Esophagus (tissue), 2 donors: ENCODE data around the gene LRMDA. TPM values are rescaled to one million over a fixed set of nuclear protein-coding genes. Genes with fewer than 3 reads are reported as not detected.

Experiments
- H3K27ac ChIP-seq, 2 donors: one replicate each; pipeline ENCODE4 v1.5.1; 2013; ENCODE audit warnings: low read depth in 2 of 2, mild to moderate bottlenecking in 2 of 2, inconsistent platforms in 1 of 2, low read length in 1 of 2, moderate library complexity in 1 of 2
- H3K27me3 ChIP-seq, 2 donors: one replicate each; pipeline ENCODE4 v1.6.1; 2013; ENCODE audit warnings: low read length in 2 of 2, control low read depth in 1 of 2, mild to moderate bottlenecking in 1 of 2; ENCODE audit not compliant: insufficient read depth in 2 of 2, control insufficient read depth in 1 of 2
- H3K36me3 ChIP-seq, 2 donors: one replicate each; pipeline ENCODE4 v1.6.1; 2013; ENCODE audit warnings: low read length in 1 of 2; ENCODE audit not compliant: control insufficient read depth in 2 of 2, insufficient read depth in 2 of 2
- H3K4me1 ChIP-seq, 2 donors: one replicate each; pipeline ENCODE4 v1.6.1; 2013; ENCODE audit warnings: low read length in 1 of 2; ENCODE audit not compliant: control insufficient read depth in 2 of 2, insufficient read depth in 2 of 2
- H3K4me3 ChIP-seq, 2 donors: one replicate each; pipeline ENCODE4 v1.5.1; 2013; ENCODE audit warnings: low read length in 2 of 2, mild to moderate bottlenecking in 2 of 2, low read depth in 1 of 2, moderate library complexity in 1 of 2
- H3K9me3 ChIP-seq, 2 donors: one replicate each; pipeline ENCODE4 v1.6.1; 2013; ENCODE audit warnings: mild to moderate bottlenecking in 2 of 2, low read depth in 1 of 2, low read length in 1 of 2, moderate library complexity in 1 of 2; ENCODE audit not compliant: control insufficient read depth in 2 of 2, insufficient read depth in 1 of 2
- WGBS, 2 donors: extraction: QIAGEN DNeasy Blood & Tissue Kit; methylation state at CpG; one replicate each; pipeline ENCODE4 v1.1.7; 2013; 5-methylcytosine and 5-hydroxymethylcytosine counted together
- polyA plus RNA-seq, 2 donors: library from polyadenylated mRNA; stranded (reverse); fragments of 200-250 nt; gene quantifications; one replicate each; pipeline ENCODE4 v1.2.3, GENCODE V29; 2013
- donor health status: healthy with polysubstance abuse.
- donor health status: Bipolar disorder and iron deficiency.

The LRMDA gene
- polyA plus RNA-seq, 2 donors: 1.8 to 4.0 TPM

- H3K4me1 ChIP-seq: peaks cover 0 to 3% of the 10 kb centered on the region in 2 donors
- 83 to 87% methylated on average over 4 of the region's 4 CpGs for WGBS, 2 donors
- H3K9me3 ChIP-seq: no peaks in the 10 kb centered on the region
- no peak overlapping the region for H3K27ac ChIP-seq
- H3K36me3 ChIP-seq: no peaks in the 10 kb centered on the region
- H3K27me3 ChIP-seq: no peaks in the 10 kb centered on the region
- H3K4me3 ChIP-seq: no peak overlapping the region
Observed at GRCh38 chr10:76399226-76399625, 967.8 kb downstream of the LRMDA start.

GRCh38 chr10:76401006-76401405, 969.6 kb downstream of the LRMDA start:
- Histone ChIP-seq H3K4me1 (peaks cover 0 to 3% of the 10 kb centered on the region in 2 donors), H3K27ac (no peak overlapping the region), H3K9me3 (no peaks in the 10 kb centered on the region), H3K36me3 (no peaks in the 10 kb centered on the region), H3K27me3 (no peaks in the 10 kb centered on the region), H3K4me3 (no peak overlapping the region)
- WGBS, 2 donors: 87 to 88% methylated on average over 3 of the region's 3 CpGs

DNA sequence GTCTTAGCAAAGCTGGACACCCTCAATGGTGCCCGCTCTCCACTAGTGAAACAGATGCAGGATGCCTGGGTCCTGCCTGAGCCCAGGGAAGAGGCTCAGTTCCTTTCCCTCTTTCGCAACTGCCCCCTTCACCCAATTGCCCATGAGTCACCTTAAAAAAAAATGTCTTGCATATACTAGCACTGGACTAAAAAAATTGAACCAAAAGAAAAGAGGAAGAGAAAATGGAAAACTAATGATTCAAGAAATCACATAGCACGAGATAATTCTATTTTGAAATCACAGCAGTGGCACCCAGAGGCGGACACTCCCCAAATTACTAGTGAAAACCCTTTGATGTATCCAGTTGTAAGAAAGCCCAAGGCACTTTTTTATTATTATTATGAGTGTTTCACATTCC, 972.5 kb downstream of the LRMDA start:
- H3K27ac ChIP-seq: no peak overlapping the region
- H3K27me3 ChIP-seq: no peaks in the 10 kb centered on the region
- no peak overlapping the region for H3K4me3 ChIP-seq
- no peaks in the 10 kb centered on the region for H3K9me3 ChIP-seq
- 75 to 90% methylated on average over 4 of the region's 4 CpGs for WGBS, 2 donors
- H3K4me1 ChIP-seq: no peaks in the 10 kb centered on the region
- H3K36me3 ChIP-seq: no peaks in the 10 kb centered on the region

GRCh38 chr10:76404531-76404930, 973.1 kb downstream of the LRMDA start:
- no peak overlapping the region for H3K4me3 ChIP-seq
- no peak overlapping the region for H3K27ac ChIP-seq
- H3K36me3 ChIP-seq: no peaks in the 10 kb centered on the region
- no peaks in the 10 kb centered on the region for H3K27me3 ChIP-seq
- no peaks in the 10 kb centered on the region for H3K4me1 ChIP-seq
- H3K9me3 ChIP-seq: no peaks in the 10 kb centered on the region
- WGBS, 2 donors: 86 to 92% methylated on average over 4 of the region's 4 CpGs

GRCh38 chr10:76405922-76406321, 974.5 kb downstream of the LRMDA start:
- H3K27ac ChIP-seq: no peak overlapping the region
- H3K4me1 ChIP-seq: no peaks in the 10 kb centered on the region
- no peak overlapping the region for H3K4me3 ChIP-seq
- no peaks in the 10 kb centered on the region for H3K36me3 ChIP-seq
- H3K27me3 ChIP-seq: no peaks in the 10 kb centered on the region
- WGBS, 2 donors: 89 to 92% methylated on average over 6 of the region's 6 CpGs
- no peaks in the 10 kb centered on the region for H3K9me3 ChIP-seq

DNA sequence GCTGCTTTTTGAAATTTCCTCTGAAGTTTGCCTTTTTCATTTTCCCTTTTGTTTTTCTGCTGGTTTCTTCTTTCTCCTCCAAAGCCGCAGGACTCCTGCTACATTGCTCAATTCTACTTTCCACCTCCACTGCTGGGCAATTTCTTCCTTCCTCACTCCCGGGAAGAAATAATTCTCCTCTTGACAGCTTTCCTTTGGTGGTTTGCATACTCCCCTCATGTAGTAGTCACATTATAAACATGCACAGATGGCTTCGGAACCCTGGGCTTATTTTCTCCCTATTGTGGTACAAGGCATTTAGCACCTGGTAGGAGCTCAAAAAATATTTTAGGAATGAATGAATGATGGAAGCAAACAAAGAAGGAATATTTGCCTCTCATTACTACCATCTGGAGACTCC, 977.2 kb downstream of the LRMDA start:
- Histone ChIP-seq H3K27ac (no peak overlapping the region), H3K4me3 (no peak overlapping the region), H3K4me1 (peaks cover 0 to 2% of the 10 kb centered on the region in 2 donors), H3K9me3 (no peaks in the 10 kb centered on the region), H3K27me3 (no peaks in the 10 kb centered on the region), H3K36me3 (no peaks in the 10 kb centered on the region)
- WGBS, 2 donors: 74 to 82% methylated on average over 3 of the region's 3 CpGs

DNA sequence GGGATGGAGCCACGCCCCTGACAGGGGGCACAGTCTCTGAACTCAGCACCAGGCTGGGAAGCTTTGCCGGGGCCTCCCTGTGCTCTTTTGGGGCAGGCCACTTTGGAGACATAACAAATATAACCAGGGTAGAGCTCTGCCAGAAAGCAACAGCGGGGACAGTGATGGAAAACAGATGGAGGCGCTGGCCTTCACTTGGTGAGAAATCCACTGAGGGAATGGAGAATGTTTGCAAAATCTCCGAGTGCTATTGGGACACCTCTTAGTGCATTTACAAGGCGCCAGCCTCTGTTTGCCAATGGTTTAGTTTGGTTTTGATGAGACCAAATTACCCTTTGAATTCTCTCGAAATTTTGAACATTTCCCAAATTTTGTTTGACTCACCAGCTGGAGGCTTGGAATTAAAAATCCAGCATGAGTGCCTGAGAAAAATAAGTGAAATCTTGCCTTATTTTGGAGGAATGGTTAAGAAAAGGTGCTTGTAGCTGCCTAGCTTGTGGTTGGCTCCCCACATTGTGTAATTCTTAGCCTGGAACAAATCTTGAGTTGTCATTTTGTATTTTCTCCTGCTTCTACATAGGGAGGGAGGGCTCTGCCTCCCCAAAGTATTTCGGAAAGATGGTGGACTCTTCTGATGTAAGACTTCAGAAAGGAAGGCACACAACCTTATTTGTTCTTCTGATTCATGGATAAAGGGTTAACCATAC, 980.5 kb downstream of the LRMDA start:
- Histone ChIP-seq H3K9me3 (no peaks in the 10 kb centered on the region), H3K27me3 (no peaks in the 10 kb centered on the region), H3K36me3 (no peaks in the 10 kb centered on the region), H3K4me1 (peaks cover 0 to 2% of the 10 kb centered on the region in 2 donors), H3K4me3 (no peak overlapping the region), H3K27ac (no peak overlapping the region)
- 77% methylated on average over 8 of the region's 8 CpGs for WGBS, 2 donors

- no peaks in the 10 kb centered on the region for H3K27me3 ChIP-seq
- H3K4me3 ChIP-seq: no peak overlapping the region
- no peaks in the 10 kb centered on the region for H3K36me3 ChIP-seq
- H3K4me1 ChIP-seq: peaks cover 0 to 2% of the 10 kb centered on the region in 2 donors
- H3K27ac ChIP-seq: no peak overlapping the region
- H3K9me3 ChIP-seq: no peaks in the 10 kb centered on the region
- 95 to 96% methylated on average over 7 of the region's 7 CpGs for WGBS, 2 donors
Observed at GRCh38 chr10:76415554-76415953, 984.1 kb downstream of the LRMDA start.

GRCh38 chr10:76416642-76417041, 985.2 kb downstream of the LRMDA start:
- Histone ChIP-seq H3K27me3 (no peaks in the 10 kb centered on the region), H3K4me3 (no peak overlapping the region), H3K4me1 (peaks cover 0 to 2% of the 10 kb centered on the region in 2 donors), H3K9me3 (no peaks in the 10 kb centered on the region), H3K36me3 (no peaks in the 10 kb centered on the region), H3K27ac (no peak overlapping the region)
- WGBS, 2 donors: 84 to 87% methylated on average over 4 of the region's 4 CpGs

DNA sequence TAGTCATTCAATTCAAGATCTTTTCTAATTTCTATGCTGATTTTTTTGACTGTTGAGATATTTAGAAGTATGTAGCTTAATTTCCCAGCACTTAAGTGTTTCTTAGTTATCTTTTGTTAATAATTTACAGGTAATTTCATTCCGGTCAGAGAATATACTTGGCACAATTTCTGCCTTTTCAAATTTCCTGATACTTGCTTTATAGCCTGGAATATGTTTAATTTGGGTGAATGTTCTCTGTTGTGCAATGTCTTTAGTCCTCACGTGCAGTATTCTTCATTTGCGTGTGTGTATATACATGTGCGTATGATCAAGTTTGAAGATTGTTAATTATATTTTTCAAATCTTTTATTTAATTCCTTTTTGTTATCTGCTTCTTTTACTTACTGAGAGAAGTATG, 989.3 kb downstream of the LRMDA start:
- Histone ChIP-seq H3K27ac (no peak overlapping the region), H3K9me3 (no peaks in the 10 kb centered on the region)
- WGBS, 2 donors: 72 to 93% methylated on average over 4 of the region's 4 CpGs

More for the DNA sequence above, 989.3 kb downstream of the LRMDA start:
- Histone ChIP-seq H3K4me3 (no peak overlapping the region), H3K4me1 (no peaks in the 10 kb centered on the region), H3K27me3 (no peaks in the 10 kb centered on the region), H3K36me3 (no peaks in the 10 kb centered on the region)
